C4-2B (cell line): ENCODE results near the gene LRRC25.

ENCODE experiments used
- H3K27ac ChIP-seq: fragments of 450-650 bp; 2 replicates; pipeline ENCODE4 v1.5.1; 2017
- CTCF ChIP-seq: fragments of 450-650 bp; conservative IDR thresholded peaks from 2 replicates; pipeline ENCODE4 v1.5.1; 2017; ENCODE audit warnings: mild to moderate bottlenecking
- ZFX ChIP-seq: fragments of 450-650 bp; IDR thresholded peaks from 2 replicates; pipeline ENCODE4 v1.6.1; 2017

Gene LRRC25

GRCh38 chr19:18386543-18387271 lies 10.7 kb downstream of the LRRC25 start:
- peak overlapping the region; percentile 78 for H3K27ac ChIP-seq
- TF ChIP-seq ZFX (no peak), CTCF (no peak)

DNA sequence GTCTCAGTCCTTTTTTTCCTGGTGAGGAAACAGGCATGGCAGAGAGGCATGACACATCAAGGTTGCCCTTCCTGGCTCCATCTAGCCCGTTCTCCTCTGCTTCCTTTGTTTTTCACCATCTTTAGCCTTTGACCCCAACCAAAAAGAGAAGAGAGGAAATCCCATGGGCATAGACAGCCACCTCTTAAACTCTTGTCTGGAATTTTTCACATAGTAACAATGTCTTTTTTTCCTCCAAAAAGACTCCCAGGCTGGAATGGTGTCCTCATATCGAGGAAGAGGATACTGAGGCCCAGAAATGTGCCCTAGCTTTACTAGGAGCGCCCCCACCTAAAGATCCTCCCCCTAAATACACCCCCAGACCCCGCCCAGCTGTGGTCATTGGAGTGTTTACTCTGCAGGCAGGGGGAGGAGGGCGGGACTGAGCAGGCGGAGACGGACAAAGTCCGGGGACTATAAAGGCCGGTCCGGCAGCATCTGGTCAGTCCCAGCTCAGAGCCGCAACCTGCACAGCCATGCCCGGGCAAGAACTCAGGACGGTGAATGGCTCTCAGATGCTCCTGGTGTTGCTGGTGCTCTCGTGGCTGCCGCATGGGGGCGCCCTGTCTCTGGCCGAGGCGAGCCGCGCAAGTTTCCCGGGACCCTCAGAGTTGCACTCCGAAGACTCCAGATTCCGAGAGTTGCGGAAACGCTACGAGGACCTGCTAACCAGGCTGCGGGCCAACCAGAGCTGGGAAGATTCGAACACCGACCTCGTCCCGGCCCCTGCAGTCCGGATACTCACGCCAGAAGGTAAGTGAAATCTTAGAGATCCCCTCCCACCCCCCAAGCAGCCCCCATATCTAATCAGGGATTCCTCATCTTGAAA lies 11.5 kb downstream of the LRRC25 start, which contains the start of gene GDF15:
Gene GDF15 (plus strand): TSS at position 484 of the 868 bp plus-strand sequence. CDS start 32 bp downstream, at position 516.
- peak within 1 kb of the TSS; percentile 78 for H3K27ac ChIP-seq
- TF ChIP-seq ZFX (no peak), CTCF (peak; percentile 91)

DNA sequence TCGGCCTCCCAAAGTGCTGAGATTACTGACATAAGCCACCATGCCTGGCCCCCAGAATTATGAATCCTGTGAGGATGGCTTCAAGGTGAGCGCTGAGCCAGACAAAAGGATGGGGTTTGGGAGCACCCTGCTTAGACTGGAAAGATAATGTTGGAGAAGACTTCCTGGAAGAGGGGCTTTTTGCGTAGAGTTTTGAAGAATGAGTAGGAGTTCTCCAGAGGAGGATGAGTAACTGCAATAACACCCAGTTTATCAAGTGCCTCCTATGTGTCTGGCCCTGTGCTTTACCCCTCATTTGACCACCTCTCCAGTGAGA lies 12.1 kb downstream of the LRRC25 start:
- TF ChIP-seq ZFX, result no peak
- no peak for TF ChIP-seq CTCF
- H3K27ac ChIP-seq, result peak overlapping the region; percentile 78

GRCh38 chr19:18384775-18385174 lies 12.6 kb downstream of the LRRC25 start:
- TF ChIP-seq CTCF (no peak), ZFX (no peak)
- peak overlapping the region; percentile 78 for H3K27ac ChIP-seq

GRCh38 chr19:18383622-18384021 lies 13.8 kb downstream of the LRRC25 start:
- H3K27ac ChIP-seq, result peak overlapping the region; percentile 99

DNA sequence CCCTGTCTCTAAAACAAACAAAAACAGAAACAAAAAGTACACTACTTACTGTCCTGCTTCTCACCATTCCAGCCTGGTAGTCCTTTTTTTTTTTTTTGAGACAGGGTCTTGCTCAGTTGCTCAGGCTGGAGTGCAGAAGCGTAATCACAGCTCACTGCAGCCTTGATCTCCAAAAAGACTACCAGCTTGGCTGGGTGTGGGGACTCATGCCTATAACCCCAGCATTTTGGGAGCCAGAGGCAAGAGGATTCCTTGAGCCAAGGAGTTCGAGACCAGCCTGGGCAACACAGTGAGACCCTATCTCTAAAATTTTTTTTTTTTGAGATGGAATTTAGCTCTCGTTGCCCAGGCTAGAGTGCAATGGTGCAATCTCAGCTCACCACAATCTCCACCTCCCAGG lies 16.6 kb downstream of the LRRC25 start:
- H3K27ac ChIP-seq, result peak overlapping the region; percentile 99
- TF ChIP-seq ZFX (no peak), CTCF (no peak)

GRCh38 chr19:18379803-18380747 lies 17.3 kb downstream of the LRRC25 start:
- peak overlapping the region; percentile 99 for H3K27ac ChIP-seq

More at GRCh38 chr19:18379803-18380747, 17.3 kb downstream of the LRRC25 start:
- TF ChIP-seq ZFX (no peak), CTCF (no peak)
